ENCODE data around the gene RNF186. TPM values are rescaled to one million over a fixed set of nuclear protein-coding genes. Genes with fewer than 3 reads are reported as not detected.

Gene RNF186
- total and polyA plus RNA-seq, 2 experiments from 2014 or later: 0.93 to 1.4 TPM

DNA sequence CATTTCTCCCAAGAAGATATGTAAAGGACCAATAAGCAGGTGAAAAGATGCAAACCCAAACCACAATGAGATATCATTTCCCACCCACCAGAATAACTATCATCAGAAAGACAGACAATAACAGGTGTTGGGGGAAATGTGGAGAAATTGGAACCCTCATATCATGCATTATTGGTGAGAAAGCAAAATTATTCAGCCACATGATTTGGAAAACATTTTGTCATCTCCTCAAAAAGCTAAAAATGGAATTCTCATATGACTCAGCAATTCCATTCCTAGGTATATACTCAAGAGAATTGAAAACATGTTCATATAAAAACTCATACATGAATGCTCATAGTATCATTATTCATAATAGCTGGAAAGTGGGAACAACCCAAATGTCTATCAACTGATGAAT, 25.1 kb upstream of the RNF186 start:
- TF ChIP-seq EZH2 (IDR thresholded peaks at IDR 0.05; ENCODE audit: borderline replicate concordance) (no peak), EZH2phosphoT487 (IDR thresholded peaks at IDR 0.05; ENCODE audit: low read depth, severe bottlenecking, unreplicated experiment) (no peak)
- TF ChIP-seq, protein P1, sequence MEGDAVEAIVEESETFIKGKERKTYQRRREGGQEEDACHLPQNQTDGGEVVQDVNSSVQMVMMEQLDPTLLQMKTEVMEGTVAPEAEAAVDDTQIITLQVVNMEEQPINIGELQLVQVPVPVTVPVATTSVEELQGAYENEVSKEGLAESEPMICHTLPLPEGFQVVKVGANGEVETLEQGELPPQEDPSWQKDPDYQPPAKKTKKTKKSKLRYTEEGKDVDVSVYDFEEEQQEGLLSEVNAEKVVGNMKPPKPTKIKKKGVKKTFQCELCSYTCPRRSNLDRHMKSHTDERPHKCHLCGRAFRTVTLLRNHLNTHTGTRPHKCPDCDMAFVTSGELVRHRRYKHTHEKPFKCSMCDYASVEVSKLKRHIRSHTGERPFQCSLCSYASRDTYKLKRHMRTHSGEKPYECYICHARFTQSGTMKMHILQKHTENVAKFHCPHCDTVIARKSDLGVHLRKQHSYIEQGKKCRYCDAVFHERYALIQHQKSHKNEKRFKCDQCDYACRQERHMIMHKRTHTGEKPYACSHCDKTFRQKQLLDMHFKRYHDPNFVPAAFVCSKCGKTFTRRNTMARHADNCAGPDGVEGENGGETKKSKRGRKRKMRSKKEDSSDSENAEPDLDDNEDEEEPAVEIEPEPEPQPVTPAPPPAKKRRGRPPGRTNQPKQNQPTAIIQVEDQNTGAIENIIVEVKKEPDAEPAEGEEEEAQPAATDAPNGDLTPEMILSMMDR (IDR thresholded peaks at IDR 0.05; ENCODE audit: poor library complexity): no peak
- no peaks in the 10 kb centered on the region for H4K20me1 ChIP-seq (ENCODE audit: insufficient read depth, poor library complexity, severe bottlenecking)
- no peak for DNase-seq (ENCODE audit: low spot score)
- H3K9me2 ChIP-seq (replicated peaks; ENCODE audit: insufficient read depth): no peaks in the 10 kb centered on the region
- no peak overlapping the region for H3K4me3 ChIP-seq
- no peaks in the 10 kb centered on the region for H3K36me3 ChIP-seq (replicated peaks; ENCODE audit: insufficient read depth, low read depth)
- H3K27me3 ChIP-seq: no peaks in the 10 kb centered on the region
- no peaks in the 10 kb centered on the region for H3K9me3 ChIP-seq (ENCODE audit: low read depth)
- no peaks in the 10 kb centered on the region for H3K4me1 ChIP-seq (ENCODE audit: insufficient read depth)
- H3K4me2 ChIP-seq: no peak overlapping the region
- H2AFZ ChIP-seq: no peak overlapping the region
- no peaks in the 10 kb centered on the region for H3K79me2 ChIP-seq
- no peak overlapping the region for H3K27ac ChIP-seq

DNA sequence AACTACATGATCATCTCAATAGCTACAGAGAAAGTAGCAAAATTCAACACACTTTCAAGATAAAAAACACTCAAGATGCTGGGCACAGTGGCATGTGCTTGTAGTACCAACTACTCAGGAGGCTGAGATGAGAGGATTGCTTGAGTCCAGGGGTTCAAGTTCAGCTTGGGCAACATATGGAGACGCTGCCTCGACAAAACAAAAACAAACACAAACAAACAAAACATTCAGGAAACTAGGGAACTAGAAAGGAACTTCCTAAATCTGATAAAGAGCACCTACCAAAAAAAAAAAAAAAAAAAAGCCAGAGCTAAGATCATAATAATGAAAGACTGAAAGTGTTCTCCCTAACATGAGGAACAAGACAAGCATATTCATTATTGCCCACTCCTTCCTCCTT, 22.8 kb upstream of the RNF186 start:
- Histone ChIP-seq H3K4me3 (no peak overlapping the region), H3K79me2 (no peaks in the 10 kb centered on the region), H3K4me2 (no peak overlapping the region), H3K36me3 (replicated peaks; ENCODE audit: insufficient read depth, low read depth) (no peaks in the 10 kb centered on the region), H3K4me1 (ENCODE audit: insufficient read depth) (no peaks in the 10 kb centered on the region), H3K9me2 (replicated peaks; ENCODE audit: insufficient read depth) (no peaks in the 10 kb centered on the region), H3K27me3 (no peaks in the 10 kb centered on the region), H3K9me3 (ENCODE audit: low read depth) (no peaks in the 10 kb centered on the region), H2AFZ (no peak overlapping the region), H3K27ac (no peak overlapping the region), H4K20me1 (ENCODE audit: insufficient read depth, poor library complexity, severe bottlenecking) (no peaks in the 10 kb centered on the region)
- 94% methylated on average over 2 of the region's 2 CpGs for WGBS (ENCODE audit: low lambda C conversion rate, missing lambda C conversion rate)
- TF ChIP-seq EZH2phosphoT487 (IDR thresholded peaks at IDR 0.05; ENCODE audit: low read depth, severe bottlenecking, unreplicated experiment): no peak
- TF ChIP-seq, protein P1 (IDR thresholded peaks at IDR 0.05; ENCODE audit: poor library complexity): no peak
- TF ChIP-seq EZH2 (IDR thresholded peaks at IDR 0.05; ENCODE audit: borderline replicate concordance): no peak
- DNase-seq (ENCODE audit: low spot score): no peak

DNA sequence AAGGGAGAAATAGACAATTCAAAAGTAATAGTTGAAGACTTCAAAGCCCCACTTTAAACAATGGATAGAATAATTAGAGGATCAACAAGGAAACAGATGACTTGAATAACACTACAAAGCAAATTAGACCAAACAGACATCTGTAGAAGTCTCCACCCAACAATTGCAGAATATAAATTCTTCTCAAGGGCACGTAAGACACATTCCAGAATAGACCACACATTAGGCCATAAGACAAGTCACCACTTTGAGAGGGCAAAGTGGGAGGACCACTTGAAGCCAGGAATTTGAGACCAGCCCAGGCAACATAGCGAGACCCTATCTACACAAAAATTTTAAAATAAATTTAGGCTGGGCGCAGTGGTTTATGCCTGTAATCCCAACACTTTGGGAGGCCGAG, 20.5 kb upstream of the RNF186 start:
- TF ChIP-seq, protein P1 (IDR thresholded peaks at IDR 0.05; ENCODE audit: poor library complexity): no peak
- TF ChIP-seq EZH2phosphoT487 (IDR thresholded peaks at IDR 0.05; ENCODE audit: low read depth, severe bottlenecking, unreplicated experiment) (no peak), EZH2 (IDR thresholded peaks at IDR 0.05; ENCODE audit: borderline replicate concordance) (no peak)
- no peaks in the 10 kb centered on the region for H3K4me1 ChIP-seq (ENCODE audit: insufficient read depth)
- 97% methylated on average over 4 of the region's 4 CpGs for WGBS (ENCODE audit: low lambda C conversion rate, missing lambda C conversion rate)
- H3K36me3 ChIP-seq (replicated peaks; ENCODE audit: insufficient read depth, low read depth): no peaks in the 10 kb centered on the region
- H3K79me2 ChIP-seq: no peaks in the 10 kb centered on the region
- H4K20me1 ChIP-seq (ENCODE audit: insufficient read depth, poor library complexity, severe bottlenecking): no peaks in the 10 kb centered on the region
- no peak for DNase-seq (ENCODE audit: low spot score)
- H3K9me2 ChIP-seq (replicated peaks; ENCODE audit: insufficient read depth): no peaks in the 10 kb centered on the region
- no peak overlapping the region for H3K4me3 ChIP-seq
- no peaks in the 10 kb centered on the region for H3K9me3 ChIP-seq (ENCODE audit: low read depth)
- no peak overlapping the region for H3K4me2 ChIP-seq
- no peak overlapping the region for H3K27ac ChIP-seq
- H3K27me3 ChIP-seq: no peaks in the 10 kb centered on the region
- no peak overlapping the region for H2AFZ ChIP-seq

DNA sequence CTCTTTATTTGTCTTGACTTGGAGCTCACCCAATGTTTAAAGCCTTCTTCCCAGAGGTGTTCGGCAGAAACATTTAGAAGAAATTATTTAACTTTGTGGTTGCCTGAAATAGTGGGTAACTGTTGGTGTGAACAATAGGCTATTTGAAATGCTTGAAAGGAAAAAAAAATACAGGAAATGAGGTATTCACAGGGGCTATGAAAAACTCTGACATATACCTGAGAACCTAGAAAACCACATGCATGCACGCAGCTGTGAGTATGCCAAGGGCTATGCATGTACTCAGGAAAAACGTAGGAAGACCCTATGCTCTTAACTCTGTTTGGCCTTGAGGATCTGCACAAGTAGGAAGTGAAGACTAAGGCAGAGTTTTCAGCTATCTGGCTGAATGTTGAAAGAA, 16.4 kb upstream of the RNF186 start:
- H3K27me3 ChIP-seq: no peaks in the 10 kb centered on the region
- H3K36me3 ChIP-seq (replicated peaks; ENCODE audit: insufficient read depth, low read depth): no peaks in the 10 kb centered on the region
- no peaks in the 10 kb centered on the region for H3K4me1 ChIP-seq (ENCODE audit: insufficient read depth)
- DNase-seq (ENCODE audit: low spot score): no peak
- no peaks in the 10 kb centered on the region for H3K79me2 ChIP-seq
- H3K9me3 ChIP-seq (ENCODE audit: low read depth): no peaks in the 10 kb centered on the region
- no peak overlapping the region for H3K4me3 ChIP-seq
- no peak overlapping the region for H3K4me2 ChIP-seq
- no peak overlapping the region for H2AFZ ChIP-seq
- H4K20me1 ChIP-seq (ENCODE audit: insufficient read depth, poor library complexity, severe bottlenecking): no peaks in the 10 kb centered on the region
- no peak for TF ChIP-seq EZH2 (IDR thresholded peaks at IDR 0.05; ENCODE audit: borderline replicate concordance)
- TF ChIP-seq, protein P1 (IDR thresholded peaks at IDR 0.05; ENCODE audit: poor library complexity): no peak
- TF ChIP-seq EZH2phosphoT487 (IDR thresholded peaks at IDR 0.05; ENCODE audit: low read depth, severe bottlenecking, unreplicated experiment): no peak
- WGBS (ENCODE audit: low lambda C conversion rate, missing lambda C conversion rate): 87% methylated on average over 3 of the region's 3 CpGs
- H3K9me2 ChIP-seq (replicated peaks; ENCODE audit: insufficient read depth): no peaks in the 10 kb centered on the region
- H3K27ac ChIP-seq: no peak overlapping the region
